ENCODE results near the gene USP44. TPM values are rescaled to one million over a fixed set of nuclear protein-coding genes. Genes with fewer than 3 reads are reported as not detected.
"Not testable (repeated sequence)": the region's sequence is repeated elsewhere in the genome, so short reads cannot be mapped to it uniquely, and the experiment has no call there.

The USP44 gene
- total RNA-seq, 2 donors from 2014 or later: 2.8 to 3.1 TPM

DNA sequence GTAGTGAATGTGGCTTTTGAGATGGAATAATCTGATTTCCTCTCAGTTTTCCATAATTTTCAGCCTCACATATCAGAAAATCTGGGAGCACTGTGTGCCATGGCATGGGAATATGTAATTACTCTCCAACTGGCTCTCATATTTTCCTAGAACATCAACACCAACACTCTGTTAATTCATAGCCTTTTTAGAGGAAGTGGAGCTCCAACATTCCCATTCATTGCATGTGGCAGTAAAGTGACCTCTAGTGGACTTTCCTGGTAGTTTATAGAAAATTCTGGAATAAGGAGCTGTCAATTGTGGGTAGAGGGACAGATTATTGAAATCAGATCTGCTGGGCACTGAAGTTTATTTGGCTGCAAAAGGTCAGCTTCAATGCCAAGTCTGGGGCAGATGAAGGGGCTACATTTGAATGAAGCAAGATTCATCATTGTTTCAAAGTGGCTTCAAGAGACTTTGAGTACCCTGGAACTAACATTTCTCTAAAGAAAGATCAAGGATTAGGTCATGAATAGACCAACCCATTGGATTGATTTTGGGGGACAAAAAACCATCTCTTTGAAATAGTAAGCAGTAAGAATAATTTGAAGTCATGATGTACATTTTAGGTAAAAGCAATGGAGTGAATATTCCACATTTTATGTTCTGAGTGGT, 23.6 kb upstream of the USP44 start:
- H3K36me3 ChIP-seq: no peaks in the 10 kb centered on the region
- no peak for DNase-seq (ENCODE audit: low spot score)

DNA sequence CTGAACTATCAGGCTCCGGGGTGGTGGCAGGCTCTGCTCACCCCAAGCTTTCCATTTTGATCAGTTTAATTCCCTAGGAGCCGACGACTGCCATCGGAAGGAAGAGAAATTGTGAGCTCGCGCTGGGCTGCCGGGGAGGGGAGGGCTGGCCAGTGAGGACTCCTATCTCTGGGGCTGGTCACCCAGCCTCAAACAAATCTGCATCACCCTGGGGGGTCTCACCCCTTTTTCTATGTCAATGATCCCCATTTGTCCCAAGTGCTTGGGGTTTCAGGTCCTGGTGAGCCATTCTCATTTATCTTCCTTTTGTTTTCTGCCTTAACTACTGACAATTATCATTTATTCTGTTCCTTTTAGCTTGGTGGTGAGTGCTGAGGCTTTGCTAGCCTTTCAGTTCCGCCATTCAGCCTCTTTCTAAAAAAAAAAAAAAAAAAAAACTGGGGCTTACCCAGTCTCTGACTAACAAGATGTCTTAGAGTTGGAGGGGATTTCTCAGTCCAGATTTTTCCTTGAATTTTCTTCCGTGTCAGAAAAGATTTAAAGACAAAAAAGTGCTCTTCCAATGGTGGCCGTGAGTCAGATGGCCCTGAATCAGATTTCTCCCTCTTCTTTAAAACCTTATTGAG, 22.8 kb upstream of the USP44 start:
- 64% methylated on average over 10 of the region's 10 CpGs for WGBS
- no peak overlapping the region for H3K27ac ChIP-seq
- no peaks in the 10 kb centered on the region for H3K27me3 ChIP-seq (replicated peaks; ENCODE audit: insufficient read depth)
- H3K36me3 ChIP-seq: no peaks in the 10 kb centered on the region
- no peaks in the 10 kb centered on the region for H3K9me3 ChIP-seq
- TF ChIP-seq, protein P1, sequence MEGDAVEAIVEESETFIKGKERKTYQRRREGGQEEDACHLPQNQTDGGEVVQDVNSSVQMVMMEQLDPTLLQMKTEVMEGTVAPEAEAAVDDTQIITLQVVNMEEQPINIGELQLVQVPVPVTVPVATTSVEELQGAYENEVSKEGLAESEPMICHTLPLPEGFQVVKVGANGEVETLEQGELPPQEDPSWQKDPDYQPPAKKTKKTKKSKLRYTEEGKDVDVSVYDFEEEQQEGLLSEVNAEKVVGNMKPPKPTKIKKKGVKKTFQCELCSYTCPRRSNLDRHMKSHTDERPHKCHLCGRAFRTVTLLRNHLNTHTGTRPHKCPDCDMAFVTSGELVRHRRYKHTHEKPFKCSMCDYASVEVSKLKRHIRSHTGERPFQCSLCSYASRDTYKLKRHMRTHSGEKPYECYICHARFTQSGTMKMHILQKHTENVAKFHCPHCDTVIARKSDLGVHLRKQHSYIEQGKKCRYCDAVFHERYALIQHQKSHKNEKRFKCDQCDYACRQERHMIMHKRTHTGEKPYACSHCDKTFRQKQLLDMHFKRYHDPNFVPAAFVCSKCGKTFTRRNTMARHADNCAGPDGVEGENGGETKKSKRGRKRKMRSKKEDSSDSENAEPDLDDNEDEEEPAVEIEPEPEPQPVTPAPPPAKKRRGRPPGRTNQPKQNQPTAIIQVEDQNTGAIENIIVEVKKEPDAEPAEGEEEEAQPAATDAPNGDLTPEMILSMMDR (IDR thresholded peaks at IDR 0.05): no peak
- TF ChIP-seq POLR2A (IDR thresholded peaks at IDR 0.05): no peak
- TF ChIP-seq POLR2AphosphoS5 (IDR thresholded peaks at IDR 0.05): no peak
- no peaks in the 10 kb centered on the region for H3K4me1 ChIP-seq (replicated peaks)
- DNase-seq (ENCODE audit: low spot score): no peak
- no peak overlapping the region for H3K4me3 ChIP-seq
- intact Hi-C loops (cut with DNase I): no loop called here

More for the DNA sequence above, 23.6 kb upstream of the USP44 start:
- no peak overlapping the region for H3K27ac ChIP-seq
- H3K4me3 ChIP-seq: no peak overlapping the region
- intact Hi-C loops (cut with DNase I): no loop called here
- H3K4me1 ChIP-seq (replicated peaks): no peaks in the 10 kb centered on the region
- H3K9me3 ChIP-seq: no peaks in the 10 kb centered on the region
- TF ChIP-seq POLR2A (IDR thresholded peaks at IDR 0.05): no peak
- peak; percentile 57 for TF ChIP-seq POLR2AphosphoS5 (IDR thresholded peaks at IDR 0.05)
- TF ChIP-seq, protein P1 (IDR thresholded peaks at IDR 0.05): peak in 3 of 4 experiments; percentile 31 to 66 (median 45)
- no peaks in the 10 kb centered on the region for H3K27me3 ChIP-seq (replicated peaks; ENCODE audit: insufficient read depth)

DNA sequence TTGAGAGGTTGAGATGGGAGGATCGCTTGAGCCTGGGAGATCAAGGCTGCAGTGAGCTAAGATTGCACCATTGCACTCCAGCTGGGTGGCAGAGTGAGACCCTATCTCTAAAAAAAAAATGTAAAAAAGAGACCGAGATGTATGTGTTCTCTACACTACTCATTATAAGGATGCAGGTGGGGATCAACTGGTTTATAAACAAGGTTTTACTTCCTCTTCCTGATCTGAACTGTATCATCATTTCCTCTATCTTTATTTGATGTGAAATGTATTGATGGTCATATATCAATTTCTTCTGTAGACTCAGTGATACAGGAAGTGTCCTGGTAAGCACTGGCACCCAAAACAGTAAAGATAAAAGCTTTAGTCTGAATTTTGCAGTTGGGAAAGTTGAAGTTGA, 20.1 kb upstream of the USP44 start:
- TF ChIP-seq POLR2A (IDR thresholded peaks at IDR 0.05) (no peak), POLR2AphosphoS5 (IDR thresholded peaks at IDR 0.05) (no peak)
- TF ChIP-seq, protein P1 (IDR thresholded peaks at IDR 0.05): no peak
- 89% methylated on average over 2 of the region's 2 CpGs for WGBS

DNA sequence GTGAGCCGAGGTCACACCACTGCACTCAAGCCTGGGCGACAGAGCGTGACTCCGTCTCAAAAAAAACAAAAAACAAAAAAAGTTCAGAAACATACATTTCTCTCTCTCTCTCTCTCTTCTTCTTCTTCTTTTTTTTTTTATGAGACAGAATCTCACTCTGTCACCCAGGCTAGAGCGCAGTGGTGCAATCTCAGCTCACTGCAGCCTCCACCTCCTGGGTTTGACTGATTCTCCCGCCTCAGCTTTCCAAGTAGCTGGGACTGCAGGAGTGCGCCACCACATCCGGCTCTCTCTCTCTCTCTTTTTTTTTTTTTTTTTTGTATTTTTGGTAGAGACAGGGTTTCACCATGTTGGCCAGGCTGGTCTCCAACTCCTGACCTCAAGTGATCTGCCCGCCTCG, 16.8 kb upstream of the USP44 start:
- H3K4me3 ChIP-seq; H3K36me3 ChIP-seq; intact Hi-C loops (cut with DNase I); H3K27me3 ChIP-seq (replicated peaks; ENCODE audit: insufficient read depth); H3K9me3 ChIP-seq; H3K4me1 ChIP-seq (replicated peaks); DNase-seq (ENCODE audit: low spot score); H3K27ac ChIP-seq: not testable (repeated sequence)
- 96% methylated on average over 10 of the region's 10 CpGs for WGBS

More for the DNA sequence above, 20.1 kb upstream of the USP44 start:
- intact Hi-C loops (cut with DNase I): no loop called here
- DNase-seq (ENCODE audit: low spot score): no peak
- Histone ChIP-seq H3K9me3 (no peaks in the 10 kb centered on the region), H3K36me3 (no peaks in the 10 kb centered on the region), H3K27me3 (replicated peaks; ENCODE audit: insufficient read depth) (no peaks in the 10 kb centered on the region), H3K4me3 (no peak overlapping the region), H3K4me1 (replicated peaks) (no peaks in the 10 kb centered on the region), H3K27ac (no peak overlapping the region)

DNA sequence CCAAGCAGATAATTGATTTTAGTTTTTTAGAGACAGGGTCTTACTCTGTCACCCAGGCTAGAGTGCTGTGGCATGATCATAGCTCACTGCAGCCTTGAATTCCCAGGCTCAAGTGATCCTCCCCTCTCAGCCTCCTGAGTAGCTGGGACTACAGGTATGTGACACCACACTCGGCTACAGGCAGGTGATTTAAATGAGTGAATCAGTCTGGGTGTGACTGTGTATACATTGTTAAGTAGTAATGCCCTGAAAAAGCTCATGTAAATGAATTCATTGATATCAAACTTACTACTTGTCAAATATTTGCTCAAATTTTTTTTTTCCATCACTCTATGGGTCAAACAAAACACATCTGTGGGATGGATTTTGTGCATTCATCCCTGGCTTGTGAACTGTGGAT, 6.3 kb upstream of the USP44 start:
- no peak overlapping the region for H3K4me3 ChIP-seq
- no peaks in the 10 kb centered on the region for H3K36me3 ChIP-seq
- intact Hi-C loops (cut with DNase I): no loop called here
- H3K27ac ChIP-seq: no peak overlapping the region
- 60% methylated on average over 1 of the region's 1 CpG for WGBS
- no peaks in the 10 kb centered on the region for H3K9me3 ChIP-seq
- no peak for DNase-seq (ENCODE audit: low spot score)
- no peaks in the 10 kb centered on the region for H3K27me3 ChIP-seq (replicated peaks; ENCODE audit: insufficient read depth)
- no peak for TF ChIP-seq POLR2AphosphoS5 (IDR thresholded peaks at IDR 0.05)
- TF ChIP-seq POLR2A (IDR thresholded peaks at IDR 0.05): no peak
- TF ChIP-seq, protein P1 (IDR thresholded peaks at IDR 0.05): no peak
- H3K4me1 ChIP-seq (replicated peaks): no peaks in the 10 kb centered on the region

Data from prostate gland (tissue), 2 donors.